GM12801 (cell line): ENCODE results near the gene ZNF292.

ENCODE experiments used
- TF ChIP-seq, protein P1 (sequence below): IDR thresholded peaks from one replicate; pipeline ENCODE4 v1.5.1; 2011; ENCODE audit warnings: control low read depth; ENCODE audit not compliant: insufficient read length; ENCODE audit errors: extremely low read depth

The ZNF292 gene

DNA sequence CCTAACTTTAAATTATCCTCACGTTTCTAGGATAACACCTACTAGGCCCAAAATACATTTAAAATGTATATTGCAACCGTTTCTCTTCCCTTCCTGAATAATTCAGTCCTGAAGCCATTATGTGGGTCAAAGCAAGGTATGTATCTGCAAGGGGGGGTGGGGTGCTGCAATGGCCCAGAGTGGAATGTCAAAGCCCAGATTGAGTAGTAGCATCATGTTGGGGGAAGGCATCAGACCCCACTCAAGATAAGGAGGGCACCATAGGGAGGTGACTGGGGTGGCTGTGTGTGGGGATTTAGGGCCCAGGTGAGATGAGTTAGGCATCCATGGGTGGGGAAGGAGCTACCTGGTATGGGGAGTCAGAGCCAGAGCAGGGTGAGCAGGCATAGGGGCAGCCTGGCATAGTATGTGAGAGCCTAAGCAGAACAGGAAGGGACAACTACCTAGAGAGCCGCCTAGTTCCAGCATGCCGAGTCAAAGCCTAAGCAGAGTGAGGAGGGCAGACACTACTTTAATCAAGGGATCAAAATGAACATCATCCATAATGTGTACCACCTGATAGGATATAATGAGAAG lies 48.2 kb downstream of the ZNF292 start:
- TF ChIP-seq, protein P1, sequence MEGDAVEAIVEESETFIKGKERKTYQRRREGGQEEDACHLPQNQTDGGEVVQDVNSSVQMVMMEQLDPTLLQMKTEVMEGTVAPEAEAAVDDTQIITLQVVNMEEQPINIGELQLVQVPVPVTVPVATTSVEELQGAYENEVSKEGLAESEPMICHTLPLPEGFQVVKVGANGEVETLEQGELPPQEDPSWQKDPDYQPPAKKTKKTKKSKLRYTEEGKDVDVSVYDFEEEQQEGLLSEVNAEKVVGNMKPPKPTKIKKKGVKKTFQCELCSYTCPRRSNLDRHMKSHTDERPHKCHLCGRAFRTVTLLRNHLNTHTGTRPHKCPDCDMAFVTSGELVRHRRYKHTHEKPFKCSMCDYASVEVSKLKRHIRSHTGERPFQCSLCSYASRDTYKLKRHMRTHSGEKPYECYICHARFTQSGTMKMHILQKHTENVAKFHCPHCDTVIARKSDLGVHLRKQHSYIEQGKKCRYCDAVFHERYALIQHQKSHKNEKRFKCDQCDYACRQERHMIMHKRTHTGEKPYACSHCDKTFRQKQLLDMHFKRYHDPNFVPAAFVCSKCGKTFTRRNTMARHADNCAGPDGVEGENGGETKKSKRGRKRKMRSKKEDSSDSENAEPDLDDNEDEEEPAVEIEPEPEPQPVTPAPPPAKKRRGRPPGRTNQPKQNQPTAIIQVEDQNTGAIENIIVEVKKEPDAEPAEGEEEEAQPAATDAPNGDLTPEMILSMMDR: no peak

DNA sequence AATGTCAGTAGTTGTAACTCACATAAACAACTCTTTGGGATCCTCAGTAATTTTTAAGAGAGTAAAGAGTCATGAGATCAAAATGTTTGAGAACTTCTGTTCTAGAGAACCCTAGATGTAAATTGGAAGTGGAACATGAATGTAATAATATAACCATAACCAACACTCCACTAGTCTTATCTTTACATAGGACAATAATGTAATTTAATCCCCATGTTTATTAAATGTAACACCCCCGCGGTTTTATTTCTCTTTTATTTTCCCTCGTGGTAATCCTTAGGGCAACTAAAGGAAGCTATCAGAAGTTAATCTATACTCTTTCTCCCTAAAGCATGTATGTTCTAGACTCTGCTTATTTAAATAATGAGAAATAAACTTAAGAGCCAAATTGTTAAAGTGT lies 54.4 kb downstream of the ZNF292 start:
- TF ChIP-seq, protein P1: no peak

DNA sequence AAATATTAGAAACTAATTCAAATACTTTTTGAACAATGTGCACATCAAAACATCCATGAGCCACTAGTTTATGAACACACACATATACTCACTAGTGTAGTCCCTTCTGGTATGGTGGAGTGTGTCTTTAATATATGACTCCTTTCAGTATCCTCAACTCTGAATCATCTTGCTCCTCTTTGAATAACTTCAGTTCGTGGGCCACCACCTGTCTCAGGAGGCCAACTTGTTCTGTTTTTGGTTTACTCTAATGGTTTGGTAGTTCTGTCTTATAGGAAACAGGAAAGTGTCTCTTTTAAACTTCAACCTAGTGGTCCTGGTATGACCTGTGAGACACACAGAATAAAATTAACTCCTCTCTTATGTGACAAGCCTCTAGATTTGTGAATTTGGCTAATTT lies 55.6 kb downstream of the ZNF292 start:
- TF ChIP-seq, protein P1: no peak

DNA sequence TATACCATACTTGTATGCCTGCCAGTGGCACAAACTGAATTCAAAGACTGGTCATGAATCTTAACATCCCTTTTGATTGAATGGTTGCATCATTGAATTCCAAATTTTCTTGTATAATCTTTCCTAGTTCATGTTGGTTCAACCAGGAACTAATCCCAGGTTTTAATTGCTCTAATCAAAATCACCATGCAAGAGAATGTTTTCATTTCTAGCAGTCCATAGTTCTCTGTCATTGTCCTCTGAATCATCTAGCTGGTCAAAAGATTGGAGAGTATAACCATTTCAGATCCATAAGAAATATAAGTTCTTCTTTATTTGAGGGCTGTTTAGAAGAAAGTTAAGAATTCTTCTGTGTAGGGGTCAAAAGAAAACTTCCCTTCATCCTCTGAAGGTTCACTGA lies 57.2 kb downstream of the ZNF292 start:
- TF ChIP-seq, protein P1: no peak

DNA sequence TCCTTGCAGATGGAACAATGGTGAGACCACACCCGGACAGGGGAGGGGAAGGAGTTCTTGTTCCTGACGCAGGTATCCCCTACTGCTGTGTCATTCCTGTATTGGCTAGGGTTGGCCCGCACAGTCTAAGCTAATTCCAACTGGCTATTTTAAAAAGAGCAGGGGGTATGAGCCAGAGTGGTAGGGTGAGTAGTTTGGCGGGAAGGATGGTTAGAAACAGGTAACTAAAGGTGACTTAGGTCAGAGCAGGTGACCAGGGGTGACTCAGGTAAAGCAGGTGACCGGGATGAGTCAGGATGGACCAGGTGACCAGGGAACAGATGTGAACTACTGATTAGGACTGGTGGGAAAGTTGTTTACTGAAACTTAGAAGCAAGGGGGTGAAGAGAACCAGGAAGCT lies 58.0 kb downstream of the ZNF292 start:
- TF ChIP-seq, protein P1: no peak

DNA sequence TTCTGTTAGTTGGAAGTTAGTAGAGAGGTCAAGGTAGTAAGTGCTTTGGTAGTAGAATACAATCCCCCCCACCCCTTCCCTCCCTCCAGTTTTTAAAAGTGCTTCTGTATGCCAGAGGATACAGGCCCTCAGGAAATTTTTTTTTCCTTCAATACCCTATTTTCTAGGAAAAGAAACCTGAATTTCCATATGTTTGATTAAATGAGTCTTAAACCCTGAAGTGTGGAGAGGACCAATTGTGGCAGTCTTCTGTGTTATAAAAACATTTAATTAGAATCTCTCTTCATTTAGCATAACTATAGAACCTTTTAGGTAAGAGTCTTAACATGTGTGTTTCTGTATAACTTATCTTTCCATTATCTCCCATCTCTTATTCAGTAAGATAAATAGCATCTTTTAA lies 59.5 kb downstream of the ZNF292 start:
- TF ChIP-seq, protein P1: no peak

DNA sequence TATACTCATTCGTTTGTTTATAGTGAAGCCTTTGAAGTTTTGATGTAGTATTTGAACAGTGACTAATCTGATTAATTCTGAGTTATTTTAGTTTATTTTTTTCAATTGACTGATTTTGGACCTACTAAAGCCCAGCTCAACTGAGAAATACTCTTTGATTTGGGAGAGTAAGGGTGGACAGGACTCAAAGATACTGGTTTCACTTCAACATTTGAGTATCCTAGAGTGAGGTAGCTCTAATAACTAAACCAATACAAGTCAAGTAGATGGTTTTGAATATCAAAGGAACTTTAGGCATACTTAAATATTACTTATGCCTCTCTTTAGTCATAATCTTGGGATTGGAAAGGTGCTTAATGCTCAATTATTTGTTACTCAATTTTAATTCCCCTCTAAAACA lies 65.6 kb downstream of the ZNF292 start:
- TF ChIP-seq, protein P1: no peak

DNA sequence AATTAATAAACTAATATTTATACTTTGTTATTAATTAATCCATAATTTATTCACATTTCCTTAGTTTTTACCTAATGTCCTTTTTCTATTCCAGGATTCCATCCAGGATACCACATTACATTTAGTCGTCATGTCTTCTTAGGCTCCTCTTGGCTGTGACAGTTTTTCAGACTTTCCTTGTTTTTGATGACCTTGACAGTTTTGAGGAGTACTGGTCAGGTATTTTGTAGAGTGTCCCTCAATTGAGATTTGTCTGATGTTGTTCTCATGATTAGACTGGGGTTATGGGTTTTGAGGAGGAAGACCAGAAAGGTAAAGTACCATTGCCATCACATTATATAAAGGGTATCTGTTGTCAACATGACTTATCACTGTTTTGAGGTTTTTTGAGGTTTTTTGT lies 67.3 kb downstream of the ZNF292 start:
- TF ChIP-seq, protein P1: no peak
